NCI-H460 (cell line): ENCODE data around the gene FBXL3. TPM values are rescaled to one million over a fixed set of nuclear protein-coding genes. Genes with fewer than 3 reads are reported as not detected.
"Not testable (repeated sequence)": the region's sequence is repeated elsewhere in the genome, so short reads cannot be mapped to it uniquely, and the experiment has no call there.

Source experiments
- DNase-seq: peaks from one replicate; pipeline ENCODE4 v3.0.0-alpha.2; 2016; ENCODE audit warnings: low read depth; ENCODE audit errors: extremely low read depth
- total RNA-seq: library from RNA; depleted of rRNA; stranded (reverse); fragments of >200 nt; shearing (Covaris generic); gene quantifications from 2 replicates; pipeline ENCODE4 v1.2.3, GENCODE V29; 2014

Gene FBXL3
- total RNA-seq, 1 experiment from 2014 or later = 31.9 TPM

DNA sequence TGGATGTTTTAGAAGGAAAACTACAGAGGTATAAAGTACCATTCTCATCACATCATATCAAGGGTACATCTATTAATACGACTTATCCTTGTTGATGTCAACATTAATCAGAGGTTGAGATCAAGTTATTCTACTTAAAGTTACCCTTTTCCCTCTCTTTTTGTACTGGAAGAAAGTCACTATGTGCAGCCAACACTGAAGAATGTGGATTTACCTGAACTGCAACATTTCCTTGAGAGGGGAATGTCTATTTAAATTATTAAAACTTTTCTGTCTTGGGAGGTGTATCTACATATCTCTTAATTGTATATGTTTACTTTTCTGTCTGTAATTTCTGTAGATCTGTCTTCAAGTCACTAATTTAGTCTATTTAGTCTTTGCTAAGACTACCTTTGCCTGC, 2.5 kb upstream of the FBXL3 start:
- DNase-seq = no peak

DNA sequence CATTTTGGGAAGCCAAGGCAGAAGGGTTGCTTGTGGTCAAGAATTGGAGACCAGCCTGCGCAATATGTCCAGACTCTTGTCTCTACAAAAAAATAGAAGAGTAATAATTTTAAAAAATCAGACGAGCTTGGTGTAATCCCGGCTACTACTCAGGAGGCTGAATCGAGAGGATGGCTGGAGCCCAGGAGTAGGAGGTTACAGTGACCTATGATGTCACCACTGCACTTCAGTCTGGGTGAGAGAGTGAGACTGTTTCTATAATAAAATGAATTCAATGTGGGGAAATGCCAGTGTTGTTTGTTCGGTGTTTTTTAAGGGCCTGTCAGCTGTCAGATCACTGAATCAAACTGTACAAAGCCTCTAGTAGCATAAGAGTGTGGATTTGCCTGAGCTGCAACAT, 1.2 kb upstream of the FBXL3 start:
- no peak for DNase-seq

DNA sequence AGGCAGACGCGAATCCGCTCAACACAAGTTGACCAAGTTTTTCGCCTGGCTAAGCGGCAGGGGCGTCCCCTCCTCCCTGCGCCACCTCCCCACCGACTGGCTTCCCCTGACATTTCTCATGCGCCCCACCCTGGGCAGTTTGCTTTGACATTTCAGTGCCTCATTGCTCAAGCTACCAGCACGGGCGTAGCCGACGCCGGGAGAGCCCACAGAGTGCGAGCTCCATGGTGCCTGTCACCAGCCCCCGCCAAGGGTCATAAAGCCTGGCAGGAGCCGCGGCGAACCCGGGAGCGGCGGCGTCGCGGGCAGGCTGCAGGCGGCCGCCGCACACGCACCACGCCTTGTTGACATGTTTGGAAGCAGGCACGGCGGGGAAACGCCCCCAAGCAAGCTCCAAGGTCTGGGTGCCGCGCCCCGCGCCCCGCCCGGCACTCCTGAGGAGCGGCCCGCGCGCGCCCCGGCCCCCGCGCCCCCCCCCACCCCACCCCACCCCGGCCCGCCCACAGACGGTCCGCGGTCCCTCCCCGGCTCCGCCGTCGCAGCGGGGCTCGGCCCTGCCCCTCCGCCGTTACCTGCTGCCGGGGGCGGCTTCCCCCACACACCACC, 601 bp downstream of the FBXL3 start:
- DNase-seq = peak; percentile 69

DNA sequence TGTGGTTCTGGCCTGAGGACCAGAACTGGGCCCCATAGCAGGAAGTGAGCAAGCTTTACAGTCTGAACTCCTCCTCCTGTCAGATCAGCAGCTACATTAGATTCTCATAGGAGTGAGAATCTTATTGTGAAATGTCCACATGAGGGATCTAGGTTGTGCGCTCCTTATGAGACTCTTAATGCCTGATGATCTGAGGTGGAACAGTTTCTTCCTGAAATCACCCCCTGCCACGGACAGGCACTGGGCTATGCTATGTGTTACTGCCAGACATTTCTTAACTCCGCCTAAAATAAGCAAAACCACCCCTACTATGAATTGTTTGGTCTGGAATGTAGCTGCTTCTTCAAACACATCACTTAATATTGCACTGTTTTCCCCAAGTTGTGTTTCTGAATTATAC, 4.6 kb downstream of the FBXL3 start:
- no peak for DNase-seq

- no peak for DNase-seq
Observed at GRCh38 chr13:77019756-77020155, 7.2 kb downstream of the FBXL3 start.

GRCh38 chr13:77016888-77017623, 9.9 kb downstream of the FBXL3 start:
- no peak for DNase-seq

DNA sequence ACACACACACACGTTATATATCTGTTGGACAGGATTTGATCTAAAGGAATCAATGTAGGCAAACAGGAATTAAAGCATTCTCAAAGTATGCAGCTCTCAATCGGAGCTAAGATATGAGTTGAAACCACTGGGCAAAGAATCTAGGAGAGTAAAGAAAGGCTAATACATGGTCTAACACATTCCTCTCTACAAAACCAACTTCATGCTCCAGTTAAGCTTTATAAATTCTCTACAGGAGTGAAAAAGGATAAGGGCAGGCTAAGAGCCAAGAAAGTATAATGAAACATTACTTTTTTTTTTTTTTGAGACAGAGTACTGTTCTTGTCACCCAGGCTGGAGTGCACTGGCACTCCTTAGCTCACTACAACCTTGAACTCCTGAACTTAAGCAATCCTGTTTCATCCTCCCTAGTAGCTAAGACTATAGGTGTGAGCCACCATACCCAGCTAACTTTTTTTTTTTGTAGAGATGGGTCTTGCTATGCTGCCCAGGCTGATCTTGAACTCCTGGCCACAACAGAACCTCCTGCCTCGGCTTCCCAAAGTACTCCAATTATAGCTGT, 10.6 kb downstream of the FBXL3 start:
- no peak for DNase-seq

DNA sequence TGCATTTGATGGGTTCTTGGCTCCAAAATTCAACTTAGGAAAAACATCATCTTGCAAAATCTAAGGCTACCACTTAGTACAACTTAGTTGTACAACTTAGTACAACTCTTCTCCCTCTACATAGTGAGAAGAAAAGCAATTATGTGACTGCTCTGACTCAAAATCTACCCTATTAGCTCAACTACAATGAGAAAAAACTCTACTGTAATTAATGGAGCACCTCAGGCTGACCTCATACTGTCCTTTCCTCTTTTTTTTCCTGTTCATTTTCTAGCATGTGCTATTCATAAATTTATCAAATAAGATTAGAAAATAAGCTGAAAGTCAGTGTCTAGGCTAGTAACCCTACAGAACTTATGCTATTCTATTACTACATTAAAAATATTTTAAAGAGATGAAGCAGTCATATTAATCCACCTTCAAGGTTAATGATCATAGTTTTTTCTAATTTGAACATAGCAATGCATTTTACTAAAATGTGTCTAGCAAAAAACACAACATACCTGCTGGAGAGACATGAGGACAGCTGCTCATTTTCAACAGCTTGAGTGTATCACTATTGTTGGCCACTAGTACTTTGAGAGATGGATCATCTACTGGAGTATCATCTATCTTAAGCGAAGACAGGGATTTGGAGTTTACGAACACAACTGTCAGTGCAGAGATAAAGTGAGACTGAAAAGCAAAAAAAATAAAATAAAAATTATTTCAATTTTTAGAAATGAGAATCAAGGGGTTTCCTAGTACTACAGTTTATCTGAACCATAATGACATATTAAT, 11.9 kb downstream of the FBXL3 start:
- no peak for DNase-seq

GRCh38 chr13:77013853-77014542, 13.0 kb downstream of the FBXL3 start:
- DNase-seq = no peak

- not testable (repeated sequence) for DNase-seq
Observed at GRCh38 chr13:77009719-77010118, 17.2 kb downstream of the FBXL3 start.

GRCh38 chr13:77009011-77009410, 17.9 kb downstream of the FBXL3 start:
- DNase-seq = no peak

- not testable (repeated sequence) for DNase-seq
Observed at GRCh38 chr13:77008337-77008736, 18.6 kb downstream of the FBXL3 start.

GRCh38 chr13:77002590-77003190, 24.3 kb downstream of the FBXL3 start:
- no peak for DNase-seq

GRCh38 chr13:77001963-77002587, 24.9 kb downstream of the FBXL3 start:
- DNase-seq = no peak

DNA sequence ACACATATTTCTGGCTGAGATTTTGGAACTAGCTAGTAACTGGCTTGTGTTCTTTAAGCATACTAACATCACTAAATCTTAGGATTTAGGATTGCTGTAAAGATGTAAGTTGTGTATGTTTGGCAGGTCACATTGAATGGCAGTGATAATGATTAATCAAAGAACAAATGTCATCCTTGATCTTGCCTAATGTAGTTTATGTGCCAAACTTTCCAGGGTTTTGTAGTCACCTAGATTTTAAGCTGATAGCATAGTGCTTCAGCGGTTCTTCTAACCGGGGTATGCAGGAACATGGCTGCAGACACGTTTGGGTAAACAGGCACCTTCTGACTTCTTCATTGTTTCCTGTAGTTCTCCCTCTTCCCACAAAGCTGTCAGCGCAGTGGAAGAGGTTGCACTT, 25.4 kb downstream of the FBXL3 start:
- no peak for DNase-seq

DNA sequence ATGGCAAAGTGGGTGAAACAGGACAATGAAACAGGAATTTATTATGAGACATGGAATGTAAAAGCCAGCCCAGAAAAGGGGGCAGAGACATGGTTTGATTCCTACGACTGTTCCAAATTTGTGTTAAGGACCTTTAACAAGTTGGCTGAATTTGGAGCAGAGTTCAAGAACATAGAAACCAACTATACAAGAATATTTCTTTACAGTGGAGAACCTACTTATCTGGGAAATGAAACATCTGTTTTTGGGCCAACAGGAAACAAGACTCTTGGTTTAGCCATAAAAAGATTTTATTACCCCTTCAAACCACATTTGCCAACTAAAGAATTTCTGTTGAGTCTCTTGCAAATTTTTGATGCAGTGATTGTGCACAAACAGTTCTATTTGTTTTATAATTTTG, 26.5 kb downstream of the FBXL3 start:
- DNase-seq = no peak

DNA sequence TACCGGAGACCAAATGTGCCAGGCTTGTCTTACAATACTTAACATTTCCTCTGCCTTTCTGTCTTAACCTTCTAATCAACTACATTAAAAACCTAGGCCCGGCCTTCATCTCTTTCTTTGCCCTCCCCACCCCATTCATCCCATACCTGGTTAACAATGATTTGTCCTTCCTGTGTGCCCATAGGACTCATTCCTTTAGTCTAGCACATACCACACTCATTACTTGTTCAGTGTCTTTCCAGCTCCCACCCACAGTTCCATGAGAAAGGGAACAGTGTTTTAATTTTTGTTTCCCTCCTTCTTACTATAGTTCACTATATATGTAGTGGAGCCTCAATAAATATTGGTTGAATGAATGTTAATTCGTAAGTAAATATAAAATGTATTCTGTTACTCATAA, 32.7 kb downstream of the FBXL3 start:
- no peak for DNase-seq

DNA sequence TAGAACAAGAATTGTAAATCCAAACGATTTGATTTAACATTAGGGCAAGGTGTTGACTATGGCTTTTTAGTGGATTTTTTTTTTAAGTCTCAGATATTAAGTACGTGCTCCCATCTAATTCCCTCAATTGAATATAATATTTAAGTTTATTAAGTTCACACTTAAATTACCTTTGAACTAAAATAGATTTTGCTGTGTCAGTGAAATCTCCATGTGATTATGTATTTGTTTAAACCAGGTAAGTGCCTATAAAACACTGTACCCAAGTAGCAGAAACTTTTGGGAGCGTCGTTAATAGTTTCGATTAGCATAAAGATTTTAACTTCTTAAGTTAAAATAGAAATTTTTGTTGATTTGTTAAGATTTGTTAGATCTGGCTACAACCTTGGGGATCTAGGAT, 33.5 kb downstream of the FBXL3 start:
- no peak for DNase-seq

GRCh38 chr13:76993021-76993420, 33.9 kb downstream of the FBXL3 start:
- DNase-seq = no peak

GRCh38 chr13:76992548-76993001, 34.4 kb downstream of the FBXL3 start:
- no peak for DNase-seq
